Activated CD4-positive, alpha-beta T cell treated with anti-CD3 and anti-CD28 coated beads, Interleukin-2, amount 50 U/mL, for 48 hours (primary cell): Measurements from ENCODE around the gene SLC39A11.
"Not testable (repeated sequence)": the region's sequence is repeated elsewhere in the genome, so short reads cannot be mapped to it uniquely, and the experiment has no call there.

Source experiments
- DNase-seq, 2 experiments: peaks; one replicate each; pipeline ENCODE4 v3.0.0-alpha.2; 2020

Gene SLC39A11

GRCh38 chr17:72734613-72735012 is 357.9 kb downstream of the SLC39A11 start:
- DNase-seq = no peak

DNA sequence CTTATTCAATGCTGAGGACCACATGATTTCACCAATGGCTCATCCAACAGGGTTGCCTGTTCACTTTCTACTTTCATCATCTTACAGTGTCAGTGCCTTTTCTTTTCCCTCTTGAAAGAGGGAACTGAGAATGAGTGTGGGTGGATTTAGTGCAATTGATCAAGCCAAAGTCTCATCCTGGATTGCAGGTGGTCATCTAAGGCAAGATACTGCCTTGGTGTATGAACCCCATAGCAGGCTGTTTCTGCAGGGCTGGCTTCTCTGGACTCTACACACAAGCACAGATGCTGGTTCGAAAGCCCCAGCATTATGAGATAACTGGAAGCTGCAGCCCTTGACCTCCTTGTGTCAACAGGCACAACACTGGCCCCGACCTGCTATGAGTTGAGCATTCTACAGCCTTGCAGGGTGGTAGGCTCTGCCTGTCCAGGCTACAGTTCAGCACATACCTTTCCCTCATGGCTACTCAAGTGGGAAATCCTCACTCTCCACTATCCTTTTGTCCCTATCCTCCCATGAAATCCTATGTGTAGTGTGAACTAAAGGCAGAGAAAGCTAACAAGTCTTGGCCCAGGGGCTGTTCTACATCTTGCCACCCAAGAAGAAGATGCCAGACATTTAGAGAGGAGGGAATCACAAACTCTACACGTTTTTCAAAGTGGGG is 358.7 kb downstream of the SLC39A11 start:
- DNase-seq = no peak

DNA sequence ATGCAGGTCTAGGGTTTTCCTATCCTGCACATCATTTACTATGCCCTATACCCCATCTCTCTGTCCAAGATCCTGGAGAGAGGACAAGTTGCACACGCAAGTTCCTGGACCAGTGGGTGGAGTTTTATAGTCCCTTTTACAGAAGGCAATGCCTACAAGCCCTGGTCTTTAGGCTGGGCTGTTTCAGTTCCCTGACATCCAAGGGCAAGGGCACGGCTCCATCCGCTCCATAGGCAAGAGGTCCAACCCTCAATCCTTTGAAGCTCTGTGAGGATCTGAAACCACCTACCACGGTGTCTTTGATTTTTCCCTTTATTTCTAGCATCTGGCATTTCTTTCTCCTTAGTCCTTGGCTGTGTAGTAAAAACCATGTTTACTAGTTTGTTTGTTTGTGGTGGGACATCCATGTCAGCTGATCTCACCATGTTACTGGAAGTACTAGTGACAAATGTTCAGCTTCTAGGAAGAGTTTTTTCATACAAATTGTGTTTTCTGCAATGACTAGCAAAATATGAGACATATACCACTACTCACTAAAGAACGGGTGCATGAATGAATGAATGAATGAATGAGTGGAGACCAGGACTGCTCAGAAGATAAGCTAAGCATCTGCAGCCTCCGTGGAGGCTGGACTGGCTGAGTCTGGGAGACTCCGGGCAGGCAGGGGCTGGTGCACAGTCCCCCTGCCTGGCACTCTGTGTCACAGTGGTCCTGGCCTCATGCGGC is 359.4 kb downstream of the SLC39A11 start:
- DNase-seq = no peak

- DNase-seq = no peak
Measured at GRCh38 chr17:72730077-72730476, 362.4 kb downstream of the SLC39A11 start.

DNA sequence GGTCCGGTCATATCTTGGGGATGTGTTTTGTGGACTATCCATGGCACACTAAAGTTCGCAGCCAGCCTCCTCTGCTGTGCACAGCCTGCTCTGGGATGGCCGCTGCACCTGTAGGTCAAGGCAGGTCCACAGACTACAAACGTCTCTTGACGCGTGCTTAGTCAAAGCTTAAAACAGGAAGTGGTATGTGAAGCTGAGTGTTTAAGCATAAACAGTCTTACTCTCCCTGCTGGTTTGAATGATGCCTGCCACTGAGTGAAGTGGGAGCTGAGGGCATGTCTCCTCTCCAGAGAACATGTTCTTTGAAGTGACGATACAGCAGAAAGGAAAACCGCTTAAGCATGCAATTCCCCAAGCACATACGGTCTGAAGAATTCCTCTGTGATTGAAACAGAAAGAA is 365.6 kb downstream of the SLC39A11 start:
- DNase-seq = peak; percentile 32 to 45

DNA sequence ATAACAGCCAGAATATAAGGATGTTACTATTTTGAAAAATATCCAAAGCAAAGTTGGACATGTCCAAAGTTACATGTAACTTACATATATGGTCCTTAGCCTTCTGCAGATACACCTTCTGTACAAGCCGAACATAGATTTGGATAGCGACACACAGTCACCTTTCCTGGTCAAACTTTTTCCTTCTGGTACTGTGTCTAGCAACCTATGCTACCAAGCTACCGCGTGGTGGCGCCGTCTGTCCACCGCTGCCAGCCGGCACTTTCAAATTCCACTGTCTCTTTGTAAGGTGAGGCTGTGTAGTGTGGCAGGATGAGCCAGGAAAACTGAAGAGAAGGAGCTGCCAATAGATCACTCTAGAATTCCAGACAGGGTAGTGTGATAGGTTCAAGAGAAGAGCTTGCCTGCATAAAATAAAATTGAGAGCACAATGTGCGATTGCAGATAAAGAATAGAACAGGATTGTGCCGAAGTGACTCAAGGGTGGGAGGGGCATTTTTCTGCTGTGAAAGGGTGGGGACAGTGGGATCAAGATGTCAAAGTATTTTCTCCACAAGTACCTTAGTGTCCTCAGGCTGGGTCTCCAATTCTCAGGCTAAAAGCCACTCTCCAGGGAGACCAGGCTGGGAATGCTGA is 366.9 kb downstream of the SLC39A11 start:
- DNase-seq = peak; percentile 58 to 59

- no peak for DNase-seq
Measured at GRCh38 chr17:72724267-72724666, 368.2 kb downstream of the SLC39A11 start.

- no peak for DNase-seq
Measured at GRCh38 chr17:72723711-72724110, 368.8 kb downstream of the SLC39A11 start.

DNA sequence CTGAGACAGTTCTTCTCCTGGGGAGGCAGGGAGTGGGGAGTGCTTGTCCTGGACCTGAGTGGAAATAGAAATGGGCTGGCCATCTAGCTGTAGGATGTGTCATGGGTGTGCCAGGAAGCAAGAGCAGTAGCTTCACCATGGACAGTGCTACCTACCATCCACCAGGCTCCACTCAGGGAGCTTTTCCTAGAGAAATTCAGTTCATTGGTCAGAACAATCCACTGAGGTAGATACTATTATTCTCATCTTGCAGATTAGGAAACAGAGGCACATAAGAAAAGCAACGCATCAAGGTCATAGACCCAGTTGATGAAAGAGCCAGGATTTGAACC is 372.0 kb downstream of the SLC39A11 start:
- DNase-seq = no peak

- peak; percentile 62 to 76 for DNase-seq
Measured at GRCh38 chr17:72719578-72720493, 372.7 kb downstream of the SLC39A11 start.

- DNase-seq = no peak
Measured at GRCh38 chr17:72719206-72719577, 373.3 kb downstream of the SLC39A11 start.

DNA sequence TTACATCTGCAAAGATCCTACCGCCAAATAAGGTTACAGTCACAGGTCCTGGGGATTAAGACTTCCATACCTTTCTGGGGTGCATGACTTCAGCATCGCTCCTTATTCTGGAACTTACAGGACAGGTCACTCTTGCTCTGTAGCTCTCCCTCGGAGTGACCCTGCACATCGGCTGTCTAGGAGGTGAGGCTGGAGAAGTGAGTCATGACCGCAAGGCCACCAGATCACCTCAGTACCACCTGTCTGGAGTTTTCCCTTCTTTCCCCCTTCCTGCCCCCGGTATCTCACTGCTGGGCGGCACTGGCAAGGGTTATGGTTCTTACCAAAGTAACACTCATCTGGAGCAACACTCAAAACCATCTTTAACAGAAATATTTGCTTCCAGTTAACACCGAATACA is 374.8 kb downstream of the SLC39A11 start:
- no peak for DNase-seq

GRCh38 chr17:72717276-72717675 is 375.2 kb downstream of the SLC39A11 start:
- no peak for DNase-seq

DNA sequence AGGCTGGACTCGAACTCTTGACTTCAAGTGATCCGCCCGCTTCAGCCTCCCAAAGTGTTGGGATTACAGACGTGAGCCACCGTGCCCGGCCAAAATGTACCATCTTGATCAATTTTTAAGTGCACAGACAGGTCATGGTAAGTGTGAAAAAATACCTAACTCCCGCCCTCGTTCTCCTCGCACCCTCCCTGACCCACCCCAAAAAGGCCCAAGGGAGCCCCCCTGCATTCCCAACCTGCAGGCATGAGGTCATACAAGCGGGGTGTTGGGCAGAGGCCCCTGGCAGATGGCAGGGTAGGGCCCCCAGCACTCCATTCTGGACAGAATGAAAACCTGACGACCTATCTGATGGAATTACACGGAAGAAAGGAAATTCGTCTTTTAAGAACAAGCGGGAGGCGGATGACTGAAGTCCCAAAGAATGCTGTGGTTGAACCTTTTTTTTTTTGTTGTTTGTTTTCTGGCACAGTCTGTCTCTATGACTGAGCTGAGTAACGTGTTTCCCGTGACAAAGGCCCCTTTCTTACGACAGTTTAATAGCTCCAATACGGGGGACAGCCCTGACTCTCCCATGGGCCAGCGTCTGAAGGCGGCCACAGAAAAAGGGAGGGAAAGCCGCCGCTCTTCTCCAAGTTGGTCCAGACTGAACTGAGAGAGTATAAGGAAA is 376.4 kb downstream of the SLC39A11 start:
- no peak for DNase-seq

GRCh38 chr17:72714357-72714966 is 378.0 kb downstream of the SLC39A11 start:
- DNase-seq = no peak

DNA sequence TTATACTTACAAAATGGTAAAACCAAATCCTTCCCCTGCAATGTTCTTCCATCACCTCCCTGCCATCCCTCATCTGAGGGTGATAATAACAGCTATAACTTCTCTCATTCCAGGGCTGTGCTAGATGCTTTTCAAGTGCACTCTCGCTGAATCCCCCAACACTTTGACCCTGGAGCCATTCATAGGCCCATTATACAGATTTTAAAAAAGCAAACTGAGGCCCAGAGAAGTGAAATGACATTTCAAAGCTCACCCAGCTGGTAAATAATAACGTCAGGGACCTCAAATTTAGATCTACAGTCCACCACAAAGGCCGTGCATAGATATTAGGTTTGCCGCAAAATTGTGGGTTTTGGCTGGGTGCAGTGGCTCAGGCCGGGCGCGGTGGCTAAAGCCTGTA is 378.8 kb downstream of the SLC39A11 start:
- no peak for DNase-seq

DNA sequence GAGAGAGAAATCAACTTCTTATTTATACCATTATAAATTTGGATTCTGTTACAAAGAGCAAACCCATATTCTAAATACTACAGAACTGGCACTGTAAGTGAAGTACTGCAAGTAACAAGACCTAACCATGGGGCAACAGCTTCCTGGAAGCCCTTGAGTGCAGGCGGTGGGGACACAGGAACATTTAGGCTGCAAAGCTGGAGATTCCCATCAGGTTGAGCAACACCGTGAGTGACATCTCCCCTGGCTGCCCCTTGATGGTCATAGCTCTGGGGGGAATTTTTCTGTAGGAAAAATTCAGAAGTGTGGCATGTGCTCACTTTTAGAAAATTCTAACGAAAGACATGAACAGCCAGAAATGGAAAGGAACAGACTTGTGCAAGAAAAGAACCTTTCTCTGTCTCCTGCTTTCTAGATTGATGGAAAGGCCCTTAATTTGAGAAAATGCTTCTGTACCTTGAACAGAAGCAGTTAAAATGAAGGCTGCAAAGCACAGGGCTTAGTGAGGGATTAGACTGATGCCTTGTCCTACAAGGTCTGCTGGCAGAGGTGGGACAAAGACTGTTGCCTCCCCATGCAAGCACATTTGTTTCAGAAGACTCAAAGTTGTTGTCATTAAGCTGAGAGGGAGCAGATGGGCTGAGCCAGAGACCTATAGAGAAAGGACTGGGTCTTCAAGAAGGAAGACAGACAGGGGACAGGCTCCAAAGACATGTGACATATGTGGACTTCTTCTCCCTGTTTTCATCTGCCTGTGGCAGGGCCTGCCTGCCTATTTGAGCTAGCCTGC is 380.8 kb downstream of the SLC39A11 start:
- no peak for DNase-seq

GRCh38 chr17:72710834-72711233 is 381.7 kb downstream of the SLC39A11 start:
- DNase-seq = no peak

DNA sequence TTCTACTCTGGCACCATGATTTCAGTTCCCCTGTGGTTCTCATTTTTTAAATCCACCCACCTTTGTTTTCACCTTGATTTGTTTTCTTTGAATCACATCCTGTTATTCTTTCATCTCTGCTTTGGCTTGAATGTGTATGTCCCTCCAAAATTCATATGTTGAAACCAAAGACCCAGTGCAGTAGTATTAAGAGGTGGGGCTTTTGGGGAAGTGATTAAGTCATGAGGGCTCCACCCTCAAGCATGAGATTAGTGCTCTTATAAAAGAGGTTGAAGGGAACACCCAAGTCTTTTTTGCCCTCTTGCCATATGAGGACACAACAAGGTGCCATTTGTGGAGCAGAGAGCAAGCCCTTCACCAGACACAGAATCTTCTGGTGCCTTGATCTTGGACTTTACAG is 382.3 kb downstream of the SLC39A11 start:
- no peak for DNase-seq

- DNase-seq = not testable (repeated sequence)
Measured at GRCh38 chr17:72708682-72709081, 383.8 kb downstream of the SLC39A11 start.

DNA sequence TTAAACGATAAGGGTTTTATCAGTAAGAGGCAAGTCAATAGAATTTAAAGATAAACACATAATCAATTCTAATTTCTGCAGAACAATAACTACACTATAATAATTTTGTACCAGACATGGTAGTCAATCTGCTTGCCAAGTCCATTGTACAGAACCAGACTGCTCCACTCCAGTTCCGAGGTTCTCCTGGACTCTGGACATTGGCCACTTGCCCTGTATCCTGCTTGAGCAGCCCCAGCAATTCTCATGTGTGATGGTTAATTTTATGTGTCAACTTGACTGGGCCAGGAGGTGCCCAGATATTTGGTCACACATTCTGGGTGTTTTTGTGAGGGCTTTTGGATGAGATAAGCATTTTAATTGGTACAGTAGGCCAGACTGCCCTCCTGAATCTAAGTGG is 384.6 kb downstream of the SLC39A11 start:
- no peak for DNase-seq
